Activated CD8-positive, alpha-beta memory T cell treated with anti-CD3 and anti-CD28 coated beads, Interleukin-2, amount 50 U/mL, for 1 hour (primary cell): ENCODE measurements around the gene HK1.

Experiments
- DNase-seq: peaks from one replicate; pipeline ENCODE4 v3.0.0-alpha.2; 2020; ENCODE audit errors: extremely low read depth

Gene HK1

GRCh38 chr10:69403519-69403918, 125.2 kb downstream of the HK1 start:
- no peak for DNase-seq

- no peak for DNase-seq
Measured at GRCh38 chr10:69404786-69405185, 126.5 kb downstream of the HK1 start.

- no peak for DNase-seq
Measured at GRCh38 chr10:69405221-69405620, 126.9 kb downstream of the HK1 start.

- DNase-seq: no peak
Measured at GRCh38 chr10:69406302-69406811, 128.1 kb downstream of the HK1 start.

GRCh38 chr10:69406816-69407580, 128.7 kb downstream of the HK1 start:
- no peak for DNase-seq

GRCh38 chr10:69407621-69408301, 129.5 kb downstream of the HK1 start:
- DNase-seq: no peak

GRCh38 chr10:69408318-69409175, 130.3 kb downstream of the HK1 start:
- peak; percentile 73 for DNase-seq

GRCh38 chr10:69409176-69409495, 130.8 kb downstream of the HK1 start:
- no peak for DNase-seq

GRCh38 chr10:69409968-69410367, 131.7 kb downstream of the HK1 start:
- DNase-seq: no peak

- no peak for DNase-seq
Measured at GRCh38 chr10:69410487-69410886, 132.2 kb downstream of the HK1 start.

- no peak for DNase-seq
Measured at GRCh38 chr10:69411476-69411875, 133.2 kb downstream of the HK1 start.

GRCh38 chr10:69412232-69412790, 134.0 kb downstream of the HK1 start:
- no peak for DNase-seq

- no peak for DNase-seq
Measured at GRCh38 chr10:69413221-69413865, 135.0 kb downstream of the HK1 start.

GRCh38 chr10:69414036-69415018, 136.0 kb downstream of the HK1 start:
- no peak for DNase-seq

GRCh38 chr10:69415049-69415448, 136.8 kb downstream of the HK1 start:
- no peak for DNase-seq

- DNase-seq: no peak
Measured at GRCh38 chr10:69415951-69416350, 137.7 kb downstream of the HK1 start.

- no peak for DNase-seq
Measured at GRCh38 chr10:69416695-69417094, 138.4 kb downstream of the HK1 start, which contains the start of gene TACR2. Gene TACR2, minus strand, starts transcription at chr10:69416918. Its CDS starts 595 bp downstream, at chr10:69416323.

GRCh38 chr10:69417542-69417941, 139.2 kb downstream of the HK1 start:
- no peak for DNase-seq

- no peak for DNase-seq
Measured at GRCh38 chr10:69418052-69418752, 139.9 kb downstream of the HK1 start.
